Pons (tissue), 1 donor: ENCODE measurements around the gene NOL3.
A peak's percentile ranks its signal among the peaks of the same experiment; 100 is the strongest.

Source experiments
- DNase-seq: peaks from one replicate; pipeline ENCODE4 v3.0.0-alpha.2; 2016; ENCODE audit warnings: low spot score

The NOL3 gene

DNA sequence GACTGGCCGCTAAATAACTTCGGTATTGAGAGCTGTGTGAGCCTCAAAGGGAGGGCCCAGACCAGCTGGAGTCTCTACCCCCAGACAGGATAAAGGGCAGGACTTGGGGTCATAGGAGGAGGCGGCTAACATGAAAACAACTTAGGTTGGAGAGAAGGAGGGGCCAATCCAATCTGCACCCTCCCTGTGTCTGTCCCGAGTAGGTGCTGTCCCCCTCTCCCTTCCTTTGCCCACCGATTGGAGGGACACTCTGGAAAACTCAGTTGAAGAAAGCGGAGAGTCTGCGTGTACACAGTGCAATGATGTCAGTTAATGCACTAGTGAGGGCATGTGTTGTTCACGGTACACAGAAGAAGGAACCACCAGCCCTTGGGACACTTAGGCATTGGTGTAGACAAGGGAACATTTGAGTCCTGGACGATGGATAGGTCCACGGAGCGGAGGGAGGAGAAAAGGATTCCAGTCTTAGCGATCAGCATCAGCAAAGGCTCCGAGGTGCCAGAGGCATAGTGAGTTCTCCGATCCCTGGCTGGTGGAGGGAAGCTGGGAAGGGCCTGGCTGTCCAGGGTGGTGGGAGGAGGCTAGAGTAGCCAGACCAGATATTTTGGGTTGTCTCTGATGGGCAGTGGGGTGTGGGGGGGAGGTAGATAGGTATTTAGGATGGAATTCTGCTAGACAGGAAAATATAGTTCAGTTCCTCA, 761 bp downstream of the NOL3 start:
- DNase-seq, result no peak

- no peak for DNase-seq
Observed at GRCh38 chr16:67173323-67173722, 3.0 kb downstream of the NOL3 start.

GRCh38 chr16:67173808-67174705, 3.7 kb downstream of the NOL3 start:
- peak; percentile 68 for DNase-seq

- no peak for DNase-seq
Observed at GRCh38 chr16:67174706-67175231, 4.4 kb downstream of the NOL3 start.

DNA sequence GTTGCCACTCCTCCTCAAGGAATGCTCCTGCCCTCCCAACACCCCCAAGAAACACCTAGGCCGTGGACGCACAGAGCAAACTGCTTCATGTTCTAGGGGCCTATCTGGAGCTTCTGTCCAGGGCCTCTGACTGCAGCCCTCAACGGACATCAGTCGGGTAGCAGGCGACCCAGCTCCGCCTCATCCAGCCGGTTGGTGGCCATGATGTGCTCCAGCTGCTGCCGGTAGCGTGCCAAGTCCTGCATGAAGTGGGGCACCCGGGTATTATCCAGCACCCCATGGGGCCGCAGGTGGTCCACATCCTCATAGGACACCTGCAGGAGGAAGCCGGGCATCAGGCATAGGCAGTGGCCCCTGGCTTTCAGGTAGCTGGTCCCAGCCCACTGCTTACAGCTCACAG, 6.3 kb downstream of the NOL3 start:
- DNase-seq, result no peak

- DNase-seq, result no peak
Observed at GRCh38 chr16:67177743-67178699, 7.7 kb downstream of the NOL3 start.

GRCh38 chr16:67179421-67180080, 9.2 kb downstream of the NOL3 start:
- no peak for DNase-seq

DNA sequence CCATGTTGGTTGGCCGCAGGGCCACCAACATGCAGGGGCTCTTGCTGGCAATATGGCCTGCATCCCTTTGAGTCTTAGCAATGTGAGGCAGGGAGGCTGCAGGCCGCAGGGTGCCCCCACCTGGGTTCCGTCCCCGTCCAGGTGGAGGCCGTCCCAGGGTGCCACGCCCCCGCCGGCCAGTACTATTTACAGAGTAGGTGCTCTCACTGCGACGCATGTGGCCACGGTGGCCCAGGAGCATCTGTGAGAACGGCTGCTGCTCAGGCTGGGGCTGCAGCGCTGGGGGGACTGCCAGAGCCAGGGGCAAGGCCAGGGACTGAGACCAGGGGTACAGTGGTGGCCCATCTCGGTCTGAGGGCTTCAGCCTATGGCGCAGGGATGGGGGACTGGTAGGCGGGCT, 9.8 kb downstream of the NOL3 start:
- no peak for DNase-seq

GRCh38 chr16:67181346-67181745, 11.0 kb downstream of the NOL3 start:
- no peak for DNase-seq

DNA sequence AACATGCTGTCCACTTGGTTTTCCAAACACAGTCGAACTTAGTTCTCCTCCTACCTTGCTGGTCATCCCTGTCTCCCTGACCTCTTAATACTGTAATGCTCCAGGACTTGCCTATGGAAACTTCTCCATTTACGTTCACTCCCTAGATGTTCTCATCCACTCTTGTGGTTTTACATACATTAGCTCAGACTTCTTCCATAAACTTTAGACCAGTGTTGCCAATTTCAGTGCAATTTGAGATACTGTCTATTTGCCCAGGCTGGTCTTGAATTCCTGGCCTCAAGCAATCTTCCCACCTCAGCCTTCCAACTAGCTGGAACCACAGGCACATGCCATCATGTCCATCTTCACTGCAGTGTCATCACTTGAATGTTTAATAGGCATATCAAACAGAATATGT, 11.9 kb downstream of the NOL3 start:
- DNase-seq, result no peak

- DNase-seq, result no peak
Observed at GRCh38 chr16:67183284-67183626, 12.9 kb downstream of the NOL3 start.

GRCh38 chr16:67183627-67184452, 13.5 kb downstream of the NOL3 start, which contains the start of gene MATCAP1:
Gene MATCAP1, minus strand, starts transcription at chr16:67183963. Its CDS starts 3,353 bp downstream, at chr16:67180610.
- DNase-seq, result peak; percentile 99

GRCh38 chr16:67184453-67184994, 14.2 kb downstream of the NOL3 start:
- no peak for DNase-seq

- DNase-seq, result peak; percentile 76
Observed at GRCh38 chr16:67184995-67185650, 14.8 kb downstream of the NOL3 start.

DNA sequence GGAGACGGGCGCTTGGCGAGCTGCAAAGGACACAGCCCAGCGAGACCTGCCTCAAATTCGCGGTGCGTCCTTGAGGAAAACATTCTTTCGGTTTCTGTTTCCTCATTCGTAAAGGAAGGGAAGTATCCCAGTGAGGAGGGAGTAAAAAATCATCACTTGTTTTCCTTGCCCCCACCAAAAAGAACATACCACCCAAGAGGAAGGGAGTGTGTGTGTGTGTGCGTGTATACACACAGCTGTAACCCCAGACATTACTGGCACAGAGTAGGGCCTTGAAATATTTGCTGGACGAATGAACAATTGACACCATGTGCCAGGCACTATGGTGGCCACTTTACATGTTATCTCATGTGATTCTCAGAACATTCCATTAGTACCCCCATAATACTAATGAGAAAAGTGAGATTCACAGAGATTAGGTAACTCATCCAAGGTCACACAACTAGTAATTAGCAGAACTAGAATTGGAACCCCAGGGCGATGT, 15.4 kb downstream of the NOL3 start:
- no peak for DNase-seq

- no peak for DNase-seq
Observed at GRCh38 chr16:67186550-67186950, 16.2 kb downstream of the NOL3 start.

DNA sequence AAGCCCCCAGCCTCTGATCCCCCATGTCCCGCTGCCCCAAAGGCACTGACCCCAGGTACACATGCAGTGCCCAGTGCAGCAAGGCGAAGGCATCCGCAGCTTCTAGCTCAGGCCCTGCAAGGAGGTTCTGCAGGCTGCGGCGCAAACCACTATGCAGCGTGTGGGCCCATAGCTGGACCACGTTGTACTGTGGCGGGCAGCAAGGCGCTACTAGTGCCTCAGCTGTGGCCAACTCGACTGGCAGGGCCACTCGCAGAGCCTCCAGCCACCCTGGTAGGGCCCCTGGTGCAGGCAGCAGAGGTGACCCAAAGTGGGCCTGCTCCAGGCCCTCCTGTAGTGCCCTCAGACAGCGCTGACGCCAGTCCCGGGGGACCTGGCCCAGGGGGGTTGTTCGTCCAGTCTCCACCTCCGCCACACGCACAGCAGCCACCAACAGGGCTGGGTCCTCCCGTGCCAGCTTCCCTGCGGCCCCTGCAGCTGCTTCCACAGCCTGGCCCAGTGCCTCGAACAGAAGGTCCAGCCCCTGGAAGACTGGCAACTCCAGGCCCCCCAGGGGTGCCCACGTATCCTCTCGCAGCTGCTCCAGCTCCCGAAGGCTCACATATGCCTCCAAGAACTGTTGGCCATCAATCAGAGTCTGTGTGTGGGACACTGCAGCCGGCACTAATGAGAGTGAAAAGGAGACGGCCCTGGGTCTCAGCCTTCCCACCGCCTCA, 17.0 kb downstream of the NOL3 start:
- no peak for DNase-seq

- no peak for DNase-seq
Observed at GRCh38 chr16:67188323-67188722, 18.0 kb downstream of the NOL3 start.

- DNase-seq, result no peak
Observed at GRCh38 chr16:67188798-67189197, 18.5 kb downstream of the NOL3 start.
